Erythroblast (primary cell): ENCODE data around the gene MYL4.

Source experiments
- GATA1 ChIP-seq: IDR thresholded peaks from 2 replicates; pipeline ENCODE4 v1.6.1; 2011; ENCODE audit warnings: low read depth, mild to moderate bottlenecking, control low read depth, low read length, moderate library complexity
- POLR2A ChIP-seq: IDR thresholded peaks from 2 replicates; pipeline ENCODE4 v1.6.1; 2011; ENCODE audit warnings: mild to moderate bottlenecking, low read length

GRCh38 chr17:47231334-47231733 lies 22.2 kb downstream of the MYL4 start:
- TF ChIP-seq POLR2A (no peak), GATA1 (no peak)
